ENCODE results near the gene LRP5.

DNA sequence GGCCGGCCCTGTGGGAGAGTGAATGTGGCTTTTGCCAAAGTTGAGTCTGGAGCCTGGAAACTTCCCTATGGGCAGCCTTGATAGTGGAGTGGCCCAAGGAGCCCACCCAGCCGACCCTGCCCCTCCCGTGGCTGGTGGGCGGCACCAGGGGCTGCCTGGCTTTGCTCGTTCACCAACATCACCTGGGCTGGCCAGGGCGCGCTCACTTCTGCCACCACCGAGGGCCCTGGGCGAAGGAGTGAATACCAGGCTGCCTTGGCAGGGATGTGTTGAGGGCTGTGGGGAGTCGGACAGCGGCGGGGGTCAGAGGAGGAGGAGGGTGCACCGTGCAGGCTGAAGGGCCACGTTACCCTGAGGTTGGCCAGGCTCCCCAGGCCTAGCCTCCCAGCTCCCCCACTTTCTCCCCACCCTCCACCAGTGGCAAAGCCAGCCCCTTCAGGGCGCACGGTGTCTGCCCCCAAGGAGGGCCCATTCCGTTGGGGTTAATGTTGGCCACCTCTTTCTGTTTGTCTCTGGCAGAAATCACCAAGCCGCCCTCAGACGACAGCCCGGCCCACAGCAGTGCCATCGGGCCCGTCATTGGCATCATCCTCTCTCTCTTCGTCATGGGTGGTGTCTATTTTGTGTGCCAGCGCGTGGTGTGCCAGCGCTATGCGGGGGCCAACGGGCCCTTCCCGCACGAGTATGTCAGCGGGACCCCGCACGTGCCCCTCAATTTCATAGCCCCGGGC is 125.7 kb downstream of the LRP5 start:
- TF ChIP-seq, protein P1, sequence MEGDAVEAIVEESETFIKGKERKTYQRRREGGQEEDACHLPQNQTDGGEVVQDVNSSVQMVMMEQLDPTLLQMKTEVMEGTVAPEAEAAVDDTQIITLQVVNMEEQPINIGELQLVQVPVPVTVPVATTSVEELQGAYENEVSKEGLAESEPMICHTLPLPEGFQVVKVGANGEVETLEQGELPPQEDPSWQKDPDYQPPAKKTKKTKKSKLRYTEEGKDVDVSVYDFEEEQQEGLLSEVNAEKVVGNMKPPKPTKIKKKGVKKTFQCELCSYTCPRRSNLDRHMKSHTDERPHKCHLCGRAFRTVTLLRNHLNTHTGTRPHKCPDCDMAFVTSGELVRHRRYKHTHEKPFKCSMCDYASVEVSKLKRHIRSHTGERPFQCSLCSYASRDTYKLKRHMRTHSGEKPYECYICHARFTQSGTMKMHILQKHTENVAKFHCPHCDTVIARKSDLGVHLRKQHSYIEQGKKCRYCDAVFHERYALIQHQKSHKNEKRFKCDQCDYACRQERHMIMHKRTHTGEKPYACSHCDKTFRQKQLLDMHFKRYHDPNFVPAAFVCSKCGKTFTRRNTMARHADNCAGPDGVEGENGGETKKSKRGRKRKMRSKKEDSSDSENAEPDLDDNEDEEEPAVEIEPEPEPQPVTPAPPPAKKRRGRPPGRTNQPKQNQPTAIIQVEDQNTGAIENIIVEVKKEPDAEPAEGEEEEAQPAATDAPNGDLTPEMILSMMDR (IDR thresholded peaks at IDR 0.05; ENCODE audit: low read depth, low read length): no peak
- TF ChIP-seq POLR2A (IDR thresholded peaks at IDR 0.05; ENCODE audit: extremely low read depth, insufficient read length): no peak
